GM21390 (cell line): ENCODE results near the gene RAB31.

Source experiments
- ATAC-seq: cut with Tn5 transposase; IDR thresholded peaks from one replicate; pipeline ENCODE4 v1.9.1; 2021; ENCODE audit not compliant: unreplicated experiment

The RAB31 gene

GRCh38 chr18:9910071-9910470 is 202.0 kb downstream of the RAB31 start:
- ATAC-seq, result no peak

GRCh38 chr18:9910661-9911060 is 202.6 kb downstream of the RAB31 start:
- no peak for ATAC-seq

GRCh38 chr18:9911226-9911625 is 203.1 kb downstream of the RAB31 start:
- ATAC-seq, result no peak
